ENCODE results near the gene KCNAB1.

GRCh38 chr3:156433138-156433537 lies 312.8 kb downstream of the KCNAB1 start:
- no peak for TF ChIP-seq POLR2AphosphoS5 (IDR thresholded peaks at IDR 0.05; ENCODE audit: low read depth, low read length)
- TF ChIP-seq REST (IDR thresholded peaks at IDR 0.05; ENCODE audit: insufficient read depth in 1 of 2, low read depth in 2 of 2, low read length in 2 of 2) = no peak
- no peak for TF ChIP-seq TAF1 (IDR thresholded peaks at IDR 0.05; ENCODE audit: borderline replicate concordance, insufficient read depth, low read length)
- no peak for TF ChIP-seq SIN3A (IDR thresholded peaks at IDR 0.05; ENCODE audit: borderline replicate concordance, insufficient read depth, low read length)
- no peak for TF ChIP-seq FOXP2 (optimal IDR thresholded peaks at IDR 0.05; ENCODE audit: borderline replicate concordance, extremely low read depth, extremely low read length, insufficient read depth)

Data from PFSK-1 (cell line).